G401.6 (cell line): ENCODE data around the gene ZNF423.

Experiments
- FAIRE-seq: peaks from 2 replicates; lab custom pipeline; 2012; peaks lifted over from hg19 to GRCh38; lab: Jason Lieb, UNC

The ZNF423 gene

GRCh38 chr16:49662569-49662968, 193.3 kb downstream of the ZNF423 start:
- FAIRE-seq, result no peak

- FAIRE-seq, result no peak
Measured at GRCh38 chr16:49661465-49662187, 194.3 kb downstream of the ZNF423 start.

GRCh38 chr16:49660626-49661025, 195.3 kb downstream of the ZNF423 start:
- no peak for FAIRE-seq

- FAIRE-seq, result no peak
Measured at GRCh38 chr16:49659356-49659755, 196.6 kb downstream of the ZNF423 start.

- FAIRE-seq, result no peak
Measured at GRCh38 chr16:49658531-49658930, 197.4 kb downstream of the ZNF423 start.

GRCh38 chr16:49657736-49658465, 198.0 kb downstream of the ZNF423 start:
- FAIRE-seq, result no peak

- FAIRE-seq, result no peak
Measured at GRCh38 chr16:49654425-49654824, 201.5 kb downstream of the ZNF423 start.

- no peak for FAIRE-seq
Measured at GRCh38 chr16:49653577-49653976, 202.3 kb downstream of the ZNF423 start.

GRCh38 chr16:49653173-49653570, 202.7 kb downstream of the ZNF423 start:
- FAIRE-seq, result no peak

GRCh38 chr16:49652456-49653172, 203.3 kb downstream of the ZNF423 start:
- FAIRE-seq, result no peak

- no peak for FAIRE-seq
Measured at GRCh38 chr16:49651996-49652395, 203.9 kb downstream of the ZNF423 start.

GRCh38 chr16:49651226-49651625, 204.7 kb downstream of the ZNF423 start:
- FAIRE-seq, result no peak

GRCh38 chr16:49650603-49651002, 205.3 kb downstream of the ZNF423 start:
- FAIRE-seq, result no peak

GRCh38 chr16:49649013-49649765, 206.7 kb downstream of the ZNF423 start:
- FAIRE-seq, result no peak

GRCh38 chr16:49647673-49648072, 208.2 kb downstream of the ZNF423 start:
- FAIRE-seq, result no peak

- FAIRE-seq, result no peak
Measured at GRCh38 chr16:49645263-49645662, 210.6 kb downstream of the ZNF423 start.

- no peak for FAIRE-seq
Measured at GRCh38 chr16:49644145-49644463, 211.8 kb downstream of the ZNF423 start.

- FAIRE-seq, result no peak
Measured at GRCh38 chr16:49643429-49644144, 212.3 kb downstream of the ZNF423 start.

- no peak for FAIRE-seq
Measured at GRCh38 chr16:49641250-49641649, 214.7 kb downstream of the ZNF423 start.

- FAIRE-seq, result no peak
Measured at GRCh38 chr16:49640581-49640980, 215.3 kb downstream of the ZNF423 start.

- no peak for FAIRE-seq
Measured at GRCh38 chr16:49639739-49640431, 216.0 kb downstream of the ZNF423 start.
